K562 (cell line): ENCODE measurements around the gene RTL5. TPM values are rescaled to one million over a fixed set of nuclear protein-coding genes. Genes with fewer than 3 reads are reported as not detected.

ENCODE experiments used
- ATAC-seq: fragments of 200-7000 bp; cut with Tn5 transposase; 3 replicates; pipeline ENCODE4 v1.9.1; 2020; ENCODE audit warnings: moderate library complexity
- BruUV-seq: library from RNA; stranded (reverse); fragments of 400-500 nt; replicated peaks from 2 replicates; lab custom pipeline; 2021; lab: Mats Ljungman, UMichigan
- CTCF ChIA-PET: fragments of 300-600 bp; formaldehyde crosslinking; extraction: SDS; loops from one replicate; lab custom pipeline; 2021; ENCODE audit warnings: low intra/inter-chr PET ratio; lab: Yijun Ruan, JAX
- POLR2A ChIA-PET: fragments of 300-600, 350-650 bp; sonication (Branson Sonifier 250); formaldehyde crosslinking; extraction: SDS; loops from one replicate; lab custom pipeline; 2021; ENCODE audit warnings: antibody characterized with exemption, inconsistent platforms; lab: Yijun Ruan, JAX
- DNase-seq, 4 experiments: peaks; one replicate each; pipeline versions ENCODE4 v3.0.0 to v3.0.0-alpha.2; 2011 to 2018; ENCODE audit warnings: low spot score in 3 of 4, mixed read lengths in 3 of 4; ENCODE audit errors: extremely low read depth in 1 of 4
- FAIRE-seq: peaks from 2 replicates; lab custom pipeline; 2011; peaks lifted over from hg19 to GRCh38; lab: Jason Lieb, UNC
- H2AFZ ChIP-seq: 2 replicates; pipeline ENCODE4 v1.6.0; 2011; ENCODE audit warnings: low read depth, low read length, control low read depth, inconsistent platforms
- H3K27ac ChIP-seq: fragments of 200-600 bp; 3 replicates; pipeline ENCODE4 v1.8.0; 2011; ENCODE audit warnings: low read depth, mild to moderate bottlenecking, control low read depth, inconsistent platforms, low read length, moderate library complexity, mixed read lengths; ENCODE audit errors: extremely low read depth
- H3K27me3 ChIP-seq, 2 experiments: fragments of 300-600 bp in 1 of 2; 2 replicates in 1 of 2; 3 replicates in 1 of 2; pipeline versions ENCODE4 v1.6.0 to v1.8.0; 2011; ENCODE audit warnings: inconsistent platforms in 2 of 2, low read length in 2 of 2, mild to moderate bottlenecking in 1 of 2, mixed read lengths in 1 of 2, moderate library complexity in 1 of 2; ENCODE audit not compliant: control insufficient read depth in 2 of 2, insufficient read depth in 2 of 2
- H3K36me3 ChIP-seq: fragments of 300-600 bp; 3 replicates; pipeline ENCODE4 v1.8.0; 2011; ENCODE audit warnings: mild to moderate bottlenecking, low read length, inconsistent platforms; ENCODE audit not compliant: control insufficient read depth, insufficient read depth
- H3K4me1 ChIP-seq, 2 experiments: fragments of 200-600 bp in 1 of 2; replicated peaks in 1 of 2; 2 replicates in 1 of 2; 3 replicates in 1 of 2; pipeline versions ENCODE4 v1.5.1 to v1.8.0; 2011; ENCODE audit warnings: inconsistent platforms in 2 of 2, low read length in 2 of 2, mild to moderate bottlenecking in 1 of 2, mixed read lengths in 1 of 2, moderate library complexity in 1 of 2; ENCODE audit not compliant: control insufficient read depth in 2 of 2, insufficient read depth in 2 of 2
- H3K4me2 ChIP-seq: 2 replicates; pipeline ENCODE4 v1.6.1; 2011; ENCODE audit warnings: low read length, control low read depth, inconsistent platforms, mixed read lengths; ENCODE audit not compliant: insufficient read depth
- H3K4me3 ChIP-seq: fragments of 200-600 bp; sonication (generic), shearing (Covaris generic); 2 replicates; pipeline ENCODE4 v1.5.1; 2016; ENCODE audit warnings: control low read depth, inconsistent platforms
- H3K79me2 ChIP-seq: fragments of 200-600 bp; 3 replicates; pipeline ENCODE4 v1.8.0; 2011; ENCODE audit warnings: low read length, inconsistent platforms; ENCODE audit not compliant: control insufficient read depth, insufficient read depth
- H3K9ac ChIP-seq, 2 experiments: 2 replicates each; pipeline versions ENCODE4 v1.6.0 to v1.6.1; 2011; ENCODE audit warnings: low read depth in 2 of 2, low read length in 2 of 2, control low read depth in 1 of 2, inconsistent platforms in 1 of 2, mild to moderate bottlenecking in 1 of 2, mixed read lengths in 1 of 2; ENCODE audit not compliant: insufficient read depth in 1 of 2
- H3K9me1 ChIP-seq: one replicate; pipeline ENCODE4 v1.6.0; 2011; ENCODE audit warnings: inconsistent platforms, mild to moderate bottlenecking, low read length, moderate library complexity; ENCODE audit not compliant: control insufficient read depth, insufficient read depth
- H3K9me3 ChIP-seq: replicated peaks from 2 replicates; pipeline ENCODE4 v1.5.1; 2011; ENCODE audit warnings: low read depth, low read length, inconsistent platforms; ENCODE audit not compliant: control insufficient read depth, insufficient read depth
- H4K20me1 ChIP-seq: replicated peaks from 2 replicates; pipeline ENCODE4 v1.6.1; 2011; ENCODE audit warnings: low read length, inconsistent platforms, mixed read lengths; ENCODE audit not compliant: control insufficient read depth, insufficient read depth
- ASH1L ChIP-seq: fragments of 450-650 bp; IDR thresholded peaks from 2 replicates; pipeline ENCODE4 v1.6.1; 2018; ENCODE audit warnings: borderline replicate concordance, mild to moderate bottlenecking, low read depth; ENCODE audit not compliant: partially characterized antibody
- CAMTA2 ChIP-seq: fragments of 250-450 bp; sonication (Bioruptor Pico); conservative IDR thresholded peaks from 2 replicates; pipeline ENCODE4 v1.5.1; 2022
- ELF2 ChIP-seq: fragments of 250-450 bp; sonication (Bioruptor Pico); IDR thresholded peaks from 2 replicates; pipeline ENCODE4 v1.5.0; 2021; ENCODE audit warnings: mild to moderate bottlenecking
- ESRRA ChIP-seq: fragments of 450-650 bp; IDR thresholded peaks from 2 replicates; pipeline ENCODE4 v1.6.1; 2014; ENCODE audit warnings: low read depth, mild to moderate bottlenecking, moderate library complexity, borderline replicate concordance
- ETV6 ChIP-seq, 3 experiments: fragments of 150-350 bp in 1 of 3; sonication (generic) in 1 of 3; formaldehyde crosslinking in 1 of 3; IDR thresholded peaks; 2 replicates each; pipeline versions ENCODE4 v1.6.1 to v1.8.0; 2014 to 2022; ENCODE audit warnings: borderline replicate concordance in 2 of 3, low read depth in 2 of 3, antibody characterized with exemption in 1 of 3, low read length in 1 of 3, mild to moderate bottlenecking in 1 of 3, missing genetic modification reagents in 1 of 3
- GTF2E2 ChIP-seq: fragments of 200-800 bp; sonication (Bioruptor generic); IDR thresholded peaks from 2 replicates; pipeline ENCODE4 v1.6.1; 2016; ENCODE audit warnings: missing genetic modification characterization, missing compliant biosample characterization
- HLTF ChIP-seq: fragments of 450-650 bp; IDR thresholded peaks from 2 replicates; pipeline ENCODE4 v1.6.1; 2016
- JUND ChIP-seq, 2 experiments: IDR thresholded peaks; 2 replicates in 1 of 2; 3 replicates in 1 of 2; pipeline ENCODE4 v1.6.1; 2011; ENCODE audit warnings: borderline replicate concordance in 2 of 2, low read depth in 2 of 2, low read length in 2 of 2, improper control_type of control experiment in 1 of 2, missing biosample characterization in 1 of 2, missing genetic modification characterization in 1 of 2, missing genetic modification reagents in 1 of 2
- KAT7 ChIP-seq: sonication (generic); formaldehyde crosslinking; IDR thresholded peaks from 2 replicates; pipeline ENCODE4 v1.8.0; 2022; ENCODE audit warnings: missing genetic modification reagents, mild to moderate bottlenecking, borderline replicate concordance
- KAT8 ChIP-seq: fragments of 450-650 bp; IDR thresholded peaks from 2 replicates; pipeline ENCODE4 v1.6.1; 2016; ENCODE audit warnings: low read depth, mild to moderate bottlenecking
- POLR2G ChIP-seq: fragments of 200-400 bp; formaldehyde crosslinking; IDR thresholded peaks from 2 replicates; pipeline ENCODE4 v1.6.1; 2017; ENCODE audit warnings: low read depth, mild to moderate bottlenecking, antibody characterized with exemption, low read length, moderate library complexity
- PRPF4 ChIP-seq: fragments of 200-400 bp; formaldehyde crosslinking; IDR thresholded peaks from one replicate; pipeline ENCODE4 v1.6.1; 2017; ENCODE audit warnings: low read length, low read depth, mild to moderate bottlenecking; ENCODE audit not compliant: insufficient read depth, poor library complexity, severe bottlenecking
- ZNF384 ChIP-seq: IDR thresholded peaks from 2 replicates; pipeline ENCODE4 v1.6.1; 2012; ENCODE audit warnings: low read depth, low read length, improper control_type of control experiment
- ZNF830 ChIP-seq: fragments of 250-450 bp; sonication (Bioruptor Pico); IDR thresholded peaks from 2 replicates; pipeline ENCODE4 v1.5.0; 2021; ENCODE audit warnings: mild to moderate bottlenecking
- ZZZ3 ChIP-seq: fragments of 450-650 bp; IDR thresholded peaks from 2 replicates; pipeline ENCODE4 v1.6.1; 2016; ENCODE audit warnings: antibody characterized with exemption, mild to moderate bottlenecking, moderate library complexity
- whole genome bisulfite sequencing: fragments of 100-300 bp; shearing (Covaris generic); methylation state at CpG from one replicate; pipeline ENCODE4 v1.1.6; 2016; ENCODE audit warnings: low coverage, mixed read lengths; ENCODE audit not compliant: insufficient coverage; ENCODE audit errors: missing lambda C conversion rate; 5-methylcytosine and 5-hydroxymethylcytosine counted together
- in situ Hi-C: fragments of 300-500 bp; cut with MboI; formaldehyde crosslinking; loops from 4 replicates; pipeline ENCODE4 v1.15.0; 2018; ENCODE audit warnings: inconsistent platforms, mixed read lengths
- intact Hi-C: fragments of 100-400 bp; cut with micrococcal nuclease; formaldehyde crosslinking; loops from 2 replicates; pipeline ENCODE4 v1.14.2; 2022
- polyA plus RNA-seq, 8 experiments: library from polyadenylated mRNA; depleted of rRNA in 4 of 8; stranded (reverse) in 5 of 8; unstranded in 3 of 8; fragments of >200 nt; fragmentation: Nextera tagmentation in 2 of 8; fragmentation: Illumina TruSeq in 1 of 8; extraction: Ambion mirVana in 2 of 8; extraction: Trizol in 1 of 8; gene quantifications; 2 replicates each; pipeline versions ENCODE4 v1.2.1 to v1.2.3, GENCODE V29; 2011 to 2014; ENCODE audit warnings: inconsistent platforms in 1 of 8, missing spikeins in 1 of 8
- total RNA-seq, 7 experiments: library from RNA; depleted of rRNA in 6 of 7; stranded (reverse); fragments of >200 nt in 6 of 7; fragmentation: Illumina TruSeq in 2 of 7; extraction: Trizol in 2 of 7; gene quantifications; 2 replicates each; pipeline versions ENCODE4 v1.2.1 to v1.2.3, GENCODE V29; 2011 to 2021; ENCODE audit warnings: low replicate concordance in 1 of 7
- TF ChIP-seq, protein P1 (sequence below): sonication (generic); formaldehyde crosslinking; IDR thresholded peaks from 2 replicates; pipeline ENCODE4 v1.8.1; 2023; ENCODE audit warnings: mild to moderate bottlenecking, missing genetic modification reagents
- TF ChIP-seq, protein P2 (sequence below): sonication (generic); formaldehyde crosslinking; IDR thresholded peaks from 2 replicates; pipeline ENCODE4 v1.8.0; 2022; ENCODE audit warnings: missing genetic modification reagents, mild to moderate bottlenecking, borderline replicate concordance

RTL5 gene
- total and polyA plus RNA-seq, 9 of the 15 experiments (the other 6 are each of a cell fraction or from before 2014, with no cell fraction given), result 0.03 TPM; not detected in 8

DNA sequence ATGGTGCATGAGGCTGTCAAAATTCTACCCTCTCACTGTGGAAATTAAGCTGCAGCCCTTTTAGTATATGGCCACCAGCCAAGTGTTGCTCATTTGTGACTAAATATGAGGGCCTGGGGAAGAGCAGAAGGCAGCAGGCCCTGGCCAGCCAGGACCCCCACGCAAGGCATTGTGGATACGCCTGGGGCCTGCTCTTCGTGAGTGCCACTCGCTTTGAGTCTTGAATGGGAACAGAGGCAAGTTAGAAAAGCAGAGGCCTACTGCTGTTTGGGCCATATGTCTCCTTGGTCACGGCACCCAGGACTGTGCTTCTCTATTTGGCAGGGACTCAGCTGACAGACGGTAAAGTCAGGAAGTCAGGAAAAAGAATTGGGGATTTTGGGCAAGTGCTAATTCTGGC lies 10.9 kb downstream of the RTL5 start:
- Histone ChIP-seq H4K20me1 (0 out of 2 replicates have a peak, but pooled peaks cover 3% of the 10 kb centered on the region), H3K27me3 (no peaks in the 10 kb centered on the region; a peak in 2 of 5 replicates), H3K36me3 (no peaks in the 10 kb centered on the region), H3K79me2 (no peaks in the 10 kb centered on the region), H2AFZ (no peak overlapping the region), H3K27ac (no peak overlapping the region), H3K9ac (no peak overlapping the region), H3K9me3 (no peaks in the 10 kb centered on the region), H3K4me1 (no peaks in the 10 kb centered on the region), H3K4me2 (no peak overlapping the region), H3K4me3 (no peak overlapping the region), H3K9me1 (no peaks in the 10 kb centered on the region)
- no peak for FAIRE-seq
- no peak for ATAC-seq
- TF ChIP-seq JUND (IDR thresholded peaks at IDR 0.05; ENCODE audit: borderline replicate concordance, low read depth, low read length), result no peak
- no peak for TF ChIP-seq JUND (tag; IDR thresholded peaks at IDR 0.05; ENCODE audit: borderline replicate concordance, low read depth, low read length)
- TF ChIP-seq ETV6 (IDR thresholded peaks at IDR 0.05; ENCODE audit: borderline replicate concordance in 1 of 2, low read depth in 2 of 2, low read length in 1 of 2), result no peak
- no peak for TF ChIP-seq ETV6 (CRISPR knock-in tag; IDR thresholded peaks at IDR 0.05; ENCODE audit: borderline replicate concordance)
- no peak for TF ChIP-seq CAMTA2
- no peak for TF ChIP-seq ZZZ3
- no peak for TF ChIP-seq ZNF830 (CRISPR knock-in tag)
- TF ChIP-seq ASH1L, result no peak
- no peak for TF ChIP-seq PRPF4
- TF ChIP-seq KAT7 (CRISPR knock-in tag), result no peak
- no peak for TF ChIP-seq ZNF384
- no peak for TF ChIP-seq KAT8
- TF ChIP-seq POLR2G, result no peak
- TF ChIP-seq ESRRA, result no peak
- TF ChIP-seq, protein P1, sequence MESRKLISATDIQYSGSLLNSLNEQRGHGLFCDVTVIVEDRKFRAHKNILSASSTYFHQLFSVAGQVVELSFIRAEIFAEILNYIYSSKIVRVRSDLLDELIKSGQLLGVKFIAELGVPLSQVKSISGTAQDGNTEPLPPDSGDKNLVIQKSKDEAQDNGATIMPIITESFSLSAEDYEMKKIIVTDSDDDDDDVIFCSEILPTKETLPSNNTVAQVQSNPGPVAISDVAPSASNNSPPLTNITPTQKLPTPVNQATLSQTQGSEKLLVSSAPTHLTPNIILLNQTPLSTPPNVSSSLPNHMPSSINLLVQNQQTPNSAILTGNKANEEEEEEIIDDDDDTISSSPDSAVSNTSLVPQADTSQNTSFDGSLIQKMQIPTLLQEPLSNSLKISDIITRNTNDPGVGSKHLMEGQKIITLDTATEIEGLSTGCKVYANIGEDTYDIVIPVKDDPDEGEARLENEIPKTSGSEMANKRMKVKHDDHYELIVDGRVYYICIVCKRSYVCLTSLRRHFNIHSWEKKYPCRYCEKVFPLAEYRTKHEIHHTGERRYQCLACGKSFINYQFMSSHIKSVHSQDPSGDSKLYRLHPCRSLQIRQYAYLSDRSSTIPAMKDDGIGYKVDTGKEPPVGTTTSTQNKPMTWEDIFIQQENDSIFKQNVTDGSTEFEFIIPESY (CRISPR knock-in tag), result no peak
- no peak for TF ChIP-seq GTF2E2 (tag)
- no peak for TF ChIP-seq ELF2 (CRISPR knock-in tag)
- TF ChIP-seq HLTF, result no peak
- TF ChIP-seq, protein P2, sequence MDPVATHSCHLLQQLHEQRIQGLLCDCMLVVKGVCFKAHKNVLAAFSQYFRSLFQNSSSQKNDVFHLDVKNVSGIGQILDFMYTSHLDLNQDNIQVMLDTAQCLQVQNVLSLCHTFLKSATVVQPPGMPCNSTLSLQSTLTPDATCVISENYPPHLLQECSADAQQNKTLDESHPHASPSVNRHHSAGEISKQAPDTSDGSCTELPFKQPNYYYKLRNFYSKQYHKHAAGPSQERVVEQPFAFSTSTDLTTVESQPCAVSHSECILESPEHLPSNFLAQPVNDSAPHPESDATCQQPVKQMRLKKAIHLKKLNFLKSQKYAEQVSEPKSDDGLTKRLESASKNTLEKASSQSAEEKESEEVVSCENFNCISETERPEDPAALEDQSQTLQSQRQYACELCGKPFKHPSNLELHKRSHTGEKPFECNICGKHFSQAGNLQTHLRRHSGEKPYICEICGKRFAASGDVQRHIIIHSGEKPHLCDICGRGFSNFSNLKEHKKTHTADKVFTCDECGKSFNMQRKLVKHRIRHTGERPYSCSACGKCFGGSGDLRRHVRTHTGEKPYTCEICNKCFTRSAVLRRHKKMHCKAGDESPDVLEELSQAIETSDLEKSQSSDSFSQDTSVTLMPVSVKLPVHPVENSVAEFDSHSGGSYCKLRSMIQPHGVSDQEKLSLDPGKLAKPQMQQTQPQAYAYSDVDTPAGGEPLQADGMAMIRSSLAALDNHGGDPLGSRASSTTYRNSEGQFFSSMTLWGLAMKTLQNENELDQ (CRISPR knock-in tag), result no peak
- ChIA-PET CTCF (no interaction called here), POLR2A (no interaction called here)
- DNase-seq, result no peak
- BruUV-seq, result no TSS peak
- WGBS, result 21% methylated on average over 6 of the region's 6 CpGs
- in situ Hi-C loops, result no loop called here
- intact Hi-C loops, result no loop called here
